IMR-90 (cell line): ENCODE data around the gene SGTB. TPM values are rescaled to one million over a fixed set of nuclear protein-coding genes. Genes with fewer than 3 reads are reported as not detected.

Experiments
- ATAC-seq: fragments of 200-7000 bp; cut with Tn5 transposase; 2 replicates; pipeline ENCODE4 v1.9.1; 2020; ENCODE audit warnings: low read depth, mild to moderate bottlenecking, moderate library complexity
- BruUV-seq: library from RNA; stranded (reverse); fragments of 400-500 nt; replicated peaks from 2 replicates; lab custom pipeline; 2021; lab: Mats Ljungman, UMichigan
- CTCF ChIA-PET: fragments of 300-600 bp; formaldehyde crosslinking; extraction: SDS; loops from one replicate; lab custom pipeline; 2021; ENCODE audit warnings: antibody characterized with exemption; lab: Yijun Ruan, JAX
- POLR2A ChIA-PET: fragments of 300-600 bp; sonication (Branson Sonifier 250); formaldehyde crosslinking; loops from one replicate; lab custom pipeline; 2022; ENCODE audit warnings: antibody characterized with exemption; ENCODE audit not compliant: unreplicated experiment; lab: Charles Lee
- DNase-seq: peaks from one replicate; pipeline ENCODE4 v3.0.0; 2013
- H2AFZ ChIP-seq: replicated peaks from 2 replicates; pipeline ENCODE3; 2013; ENCODE audit warnings: low read length, mild to moderate bottlenecking; ENCODE audit not compliant: poor library complexity
- H2AK5ac ChIP-seq: 2 replicates; pipeline ENCODE4 v1.6.1; 2013; ENCODE audit warnings: low read depth, low read length, inconsistent platforms
- H2AK9ac ChIP-seq: replicated peaks from 2 replicates; pipeline ENCODE3; 2013; ENCODE audit warnings: mild to moderate bottlenecking, low read depth, low read length, moderate library complexity; ENCODE audit not compliant: poor library complexity
- H2BK120ac ChIP-seq: 2 replicates; pipeline ENCODE4 v1.6.1; 2013; ENCODE audit warnings: low read depth, low read length, inconsistent platforms
- H2BK15ac ChIP-seq: 3 replicates; pipeline ENCODE4 v1.6.1; 2013; ENCODE audit warnings: low read depth, low read length, inconsistent platforms
- H2BK20ac ChIP-seq: 2 replicates; pipeline ENCODE4 v1.6.1; 2013; ENCODE audit warnings: low read depth, mild to moderate bottlenecking, inconsistent platforms, low read length, moderate library complexity
- H2BK5ac ChIP-seq: 2 replicates; pipeline ENCODE4 v1.6.1; 2013; ENCODE audit warnings: mild to moderate bottlenecking, low read depth, low read length, inconsistent platforms; ENCODE audit not compliant: poor library complexity, severe bottlenecking
- H3K14ac ChIP-seq: replicated peaks from 2 replicates; pipeline ENCODE4 v1.6.1; 2013; ENCODE audit warnings: low read depth, low read length, inconsistent platforms
- H3K18ac ChIP-seq: 2 replicates; pipeline ENCODE4 v1.6.1; 2013; ENCODE audit warnings: low read depth, low read length, control low read depth
- H3K23ac ChIP-seq: 2 replicates; pipeline ENCODE4 v1.6.1; 2013; ENCODE audit warnings: low read depth, low read length, inconsistent platforms
- H3K27ac ChIP-seq: 2 replicates; pipeline ENCODE4 v1.5.1; 2013; ENCODE audit warnings: mild to moderate bottlenecking, control low read depth, low read length; ENCODE audit not compliant: insufficient read depth
- H3K27me3 ChIP-seq: 2 replicates; pipeline ENCODE4 v1.6.1; 2013; ENCODE audit warnings: low read length; ENCODE audit not compliant: control insufficient read depth, insufficient read depth
- H3K36me3 ChIP-seq: 2 replicates; pipeline ENCODE4 v1.6.1; 2013; ENCODE audit warnings: low read length, mixed read lengths; ENCODE audit not compliant: control insufficient read depth, insufficient read depth
- H3K4ac ChIP-seq: 2 replicates; pipeline ENCODE4 v1.6.1; 2013; ENCODE audit warnings: low read depth, low read length, inconsistent platforms
- H3K4me1 ChIP-seq: 2 replicates; pipeline ENCODE4 v1.6.1; 2013; ENCODE audit warnings: low read length, mixed read lengths; ENCODE audit not compliant: control insufficient read depth, insufficient read depth
- H3K4me2 ChIP-seq: 2 replicates; pipeline ENCODE4 v1.6.1; 2013; ENCODE audit warnings: low read depth, mild to moderate bottlenecking, control low read depth, low read length, moderate library complexity
- H3K4me3 ChIP-seq: 2 replicates; pipeline ENCODE4 v1.5.1; 2013; ENCODE audit warnings: low read depth, mild to moderate bottlenecking, control low read depth, low read length, moderate library complexity; ENCODE audit not compliant: insufficient read depth
- H3K56ac ChIP-seq: 2 replicates; pipeline ENCODE4 v1.6.1; 2013; ENCODE audit warnings: low read length, inconsistent platforms; ENCODE audit not compliant: insufficient read depth; ENCODE audit errors: extremely low read depth
- H3K79me1 ChIP-seq, 2 experiments: 2 replicates each; pipeline ENCODE4 v1.6.1; 2013; ENCODE audit warnings: low read length in 2 of 2, inconsistent platforms in 1 of 2, low read depth in 1 of 2
- H3K9ac ChIP-seq: 2 replicates; pipeline ENCODE4 v1.6.1; 2013; ENCODE audit warnings: low read depth, low read length, control low read depth
- H3K9me1 ChIP-seq: 2 replicates; pipeline ENCODE4 v1.6.1; 2013; ENCODE audit warnings: low read length, inconsistent platforms; ENCODE audit not compliant: insufficient read depth
- H3K9me3 ChIP-seq: 2 replicates; pipeline ENCODE4 v1.6.1; 2013; ENCODE audit warnings: low read length; ENCODE audit not compliant: control insufficient read depth, insufficient read depth
- H4K20me1 ChIP-seq: 2 replicates; pipeline ENCODE4 v1.6.1; 2013; ENCODE audit warnings: low read length, inconsistent platforms; ENCODE audit not compliant: insufficient read depth
- H4K5ac ChIP-seq: 2 replicates; pipeline ENCODE4 v1.6.1; 2013; ENCODE audit warnings: mild to moderate bottlenecking, low read depth, low read length, control low read depth
- H4K8ac ChIP-seq, 2 experiments: 2 replicates each; pipeline ENCODE4 v1.6.1; 2013; ENCODE audit warnings: low read depth in 2 of 2, low read length in 2 of 2, control low read depth in 1 of 2, inconsistent platforms in 1 of 2
- H4K91ac ChIP-seq: 2 replicates; pipeline ENCODE4 v1.6.1; 2013; ENCODE audit warnings: low read depth, low read length, inconsistent platforms; ENCODE audit not compliant: insufficient read depth
- MAZ ChIP-seq: IDR thresholded peaks from 2 replicates; pipeline ENCODE4 v1.6.1; 2012; ENCODE audit warnings: low read depth, mild to moderate bottlenecking, low read length, improper control_type of control experiment, moderate library complexity, borderline replicate concordance
- POLR2A ChIP-seq: IDR thresholded peaks from 2 replicates; pipeline ENCODE4 v1.6.1; 2012; ENCODE audit warnings: mild to moderate bottlenecking, low read depth, low read length
- RCOR1 ChIP-seq: IDR thresholded peaks from 2 replicates; pipeline ENCODE4 v1.6.1; 2012; ENCODE audit warnings: mild to moderate bottlenecking, low read length, improper control_type of control experiment; ENCODE audit not compliant: insufficient replicate concordance
- RFX5 ChIP-seq: IDR thresholded peaks from 2 replicates; pipeline ENCODE4 v1.8.0; 2012; ENCODE audit warnings: low read depth, mild to moderate bottlenecking, low read length, moderate library complexity
- WGBS, 2 experiments: methylation state at CpG; one replicate each; pipeline versions ENCODE4 v1.1.5 to v1.1.7; 2013; ENCODE audit warnings: missing lambda C conversion rate in 2 of 2; ENCODE audit not compliant: insufficient read length in 1 of 2; ENCODE audit errors: extremely low coverage in 2 of 2; 5-methylcytosine and 5-hydroxymethylcytosine counted together
- dilution Hi-C: fragments of 300-500 bp; cut with HindIII; formaldehyde crosslinking; loops from one replicate; pipeline ENCODE4 v1.14.3; 2018; ENCODE audit warnings: low sequenced_read_pairs; ENCODE audit not compliant: unreplicated experiment
- in situ Hi-C: fragments of 300-500 bp; cut with MboI; formaldehyde crosslinking; loops from 3 replicates; pipeline ENCODE4 v1.14.3; 2019; ENCODE audit warnings: low sequenced_read_pairs, inconsistent platforms, mixed read lengths
- intact Hi-C: fragments of 100-400 bp; cut with micrococcal nuclease; formaldehyde crosslinking; loops from 2 replicates; pipeline ENCODE4 v1.10.0; 2022
- polyA plus RNA-seq, 3 experiments: library from polyadenylated mRNA; depleted of rRNA; stranded (reverse); fragments of >200 nt; gene quantifications; 2 replicates each; pipeline ENCODE4 v1.2.3, GENCODE V29; 2012; ENCODE audit warnings: low replicate concordance in 1 of 3
- total RNA-seq: library from RNA; depleted of rRNA; stranded (reverse); fragments of >200 nt; gene quantifications from 2 replicates; pipeline ENCODE4 v1.2.3, GENCODE V29; 2012

SGTB gene
- total and polyA plus RNA-seq, 2 of the 4 experiments (the other 2 are of a cell fraction): 7.5 to 15.1 TPM

DNA sequence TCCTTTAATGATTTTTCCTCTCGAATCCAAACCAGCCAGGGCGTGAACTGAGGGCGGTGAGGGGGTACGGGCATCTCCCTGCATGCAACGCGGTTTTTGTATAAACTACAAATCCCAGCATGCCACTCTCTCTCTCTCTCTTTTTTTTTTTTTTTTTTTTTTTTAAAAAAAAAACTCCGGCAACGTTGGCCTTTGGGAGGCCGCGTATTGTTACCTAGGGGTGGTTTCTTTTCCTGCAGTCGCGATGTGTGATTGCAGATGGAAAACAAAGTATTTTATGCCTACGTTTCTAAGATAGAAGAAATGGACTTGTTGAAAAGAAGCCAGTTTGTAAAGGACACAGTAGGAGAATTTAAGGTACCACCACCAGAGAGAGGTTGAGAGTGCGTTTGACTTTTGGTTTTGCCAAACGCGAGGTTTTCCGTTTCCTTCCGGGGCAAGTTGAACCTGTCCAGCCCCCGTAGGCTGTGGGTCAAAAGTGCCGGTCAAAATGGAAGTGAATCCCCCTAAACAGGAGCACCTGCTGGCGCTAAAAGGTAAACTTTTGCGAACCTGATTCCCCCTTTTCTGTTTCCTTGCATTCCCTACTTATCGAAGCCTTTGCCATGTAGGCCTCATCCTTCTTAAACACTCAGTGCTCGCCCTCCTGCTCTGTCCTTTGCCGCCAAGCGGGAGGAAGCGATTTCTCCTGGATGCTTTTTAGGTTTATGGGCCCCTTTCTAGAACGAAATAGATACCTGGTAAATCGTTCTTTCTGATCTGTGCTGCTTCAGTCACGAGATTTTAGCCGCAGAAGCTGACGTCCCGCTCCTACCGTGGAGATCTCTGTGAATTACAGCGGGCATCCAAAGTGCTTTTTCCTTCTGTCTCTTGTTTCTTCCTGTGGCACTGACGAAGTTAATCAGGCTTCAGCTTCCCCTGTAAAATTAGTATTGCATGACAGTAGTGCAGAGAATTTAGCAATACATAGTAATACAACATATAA, 97.0 kb downstream of the SGTB start, which contains the start of the genes SHLD3 and TRAPPC13:
TSS of gene SHLD3 (plus strand) at position 457 of the 985 bp plus-strand sequence. CDS start 4,561 bp downstream, outside the sequence.
TSS of gene TRAPPC13 (plus strand) at position 457 of the 985 bp plus-strand sequence. CDS start at position 491, 34 bp downstream.
- no peaks in the 10 kb centered on the region; the same call in 1 of the 2 replicates for H3K36me3 ChIP-seq
- peak within 1 kb of the TSS; percentile 79 for H3K18ac ChIP-seq
- peak within 1 kb of the TSS; percentile 96 for H3K56ac ChIP-seq
- ATAC-seq: peak; percentile 79
- H3K4ac ChIP-seq: peak within 1 kb of the TSS; percentile 87
- 0 out of 2 replicates have a peak, but pooled peaks cover 7% of the 10 kb centered on the region for H4K20me1 ChIP-seq
- H3K4me1 ChIP-seq: no peaks in the 10 kb centered on the region
- peak within 1 kb of the TSS; percentile 87 for H4K91ac ChIP-seq
- peak within 1 kb of the TSS; percentile 100 for H2AFZ ChIP-seq
- peak within 1 kb of the TSS; percentile 88 to 99 for H4K8ac ChIP-seq
- peak within 1 kb of the TSS; percentile 53 for H2BK15ac ChIP-seq
- H2AK9ac ChIP-seq: peak within 1 kb of the TSS; percentile 93
- H3K14ac ChIP-seq: peak within 1 kb of the TSS; percentile 96
- peak within 1 kb of the TSS; percentile 93 for H4K5ac ChIP-seq
- H3K79me1 ChIP-seq: peaks cover 11 to 51% of the 10 kb centered on the region in 2 experiments
- dilution Hi-C loops: no loop called here
- peak within 1 kb of the TSS; percentile 61 for H2BK120ac ChIP-seq
- H3K27me3 ChIP-seq: no peaks in the 10 kb centered on the region
- peak within 1 kb of the TSS; percentile 65 for H2AK5ac ChIP-seq
- peaks cover 3% of the 10 kb centered on the region; the same call in 1 of the 2 replicates for H3K9me1 ChIP-seq
- WGBS, 2 experiments: 0% methylated on average over 14 of the region's 36 CpGs; no CpG with 5 or more reads in 1 of the 2 experiments
- peak within 1 kb of the TSS; percentile 95 for H3K9ac ChIP-seq
- CTCF ChIA-PET: no interaction called here
- peak; percentile 85 for DNase-seq
- peak within 1 kb of the TSS; percentile 97 for H2BK5ac ChIP-seq
- H3K4me2 ChIP-seq: peak within 1 kb of the TSS; percentile 98
- TF ChIP-seq RCOR1: peak; percentile 8
- peak; percentile 45; the same call in 1 of the 2 replicates for TF ChIP-seq MAZ
- TF ChIP-seq RFX5: no peak
- peak; percentile 50; the same call in 1 of the 2 replicates for TF ChIP-seq POLR2A
- intact Hi-C loops: loop anchor here (2.0 to 10.0 kb wide), 3 partner anchors 96 to 520 kb away; partner anchors contain the start of genes ERBIN and SREK1
- H3K9me3 ChIP-seq: no peaks in the 10 kb centered on the region
- H2BK20ac ChIP-seq: peak within 1 kb of the TSS; percentile 55; the same call in 1 of the 2 replicates
- BruUV-seq: TSS peak; percentile 64
- H3K27ac ChIP-seq: peak within 1 kb of the TSS; percentile 85
- POLR2A ChIA-PET: no interaction called here
- H3K4me3 ChIP-seq: peak within 1 kb of the TSS; percentile 77
- in situ Hi-C loops: no loop called here
- peak within 1 kb of the TSS; percentile 94 for H3K23ac ChIP-seq
